AML-193 (cell line): ENCODE data around the gene CCDC169.
A peak's percentile ranks its signal among the peaks of the same experiment; 100 is the strongest.
"Not testable (repeated sequence)": the region's sequence is repeated elsewhere in the genome, so short reads cannot be mapped to it uniquely, and the experiment has no call there.

Source experiments
- DNase-seq, 2 experiments: peaks; one replicate each; lab custom pipeline; 2025; lab: John Stamatoyannopoulos, UW

CCDC169 gene

DNA sequence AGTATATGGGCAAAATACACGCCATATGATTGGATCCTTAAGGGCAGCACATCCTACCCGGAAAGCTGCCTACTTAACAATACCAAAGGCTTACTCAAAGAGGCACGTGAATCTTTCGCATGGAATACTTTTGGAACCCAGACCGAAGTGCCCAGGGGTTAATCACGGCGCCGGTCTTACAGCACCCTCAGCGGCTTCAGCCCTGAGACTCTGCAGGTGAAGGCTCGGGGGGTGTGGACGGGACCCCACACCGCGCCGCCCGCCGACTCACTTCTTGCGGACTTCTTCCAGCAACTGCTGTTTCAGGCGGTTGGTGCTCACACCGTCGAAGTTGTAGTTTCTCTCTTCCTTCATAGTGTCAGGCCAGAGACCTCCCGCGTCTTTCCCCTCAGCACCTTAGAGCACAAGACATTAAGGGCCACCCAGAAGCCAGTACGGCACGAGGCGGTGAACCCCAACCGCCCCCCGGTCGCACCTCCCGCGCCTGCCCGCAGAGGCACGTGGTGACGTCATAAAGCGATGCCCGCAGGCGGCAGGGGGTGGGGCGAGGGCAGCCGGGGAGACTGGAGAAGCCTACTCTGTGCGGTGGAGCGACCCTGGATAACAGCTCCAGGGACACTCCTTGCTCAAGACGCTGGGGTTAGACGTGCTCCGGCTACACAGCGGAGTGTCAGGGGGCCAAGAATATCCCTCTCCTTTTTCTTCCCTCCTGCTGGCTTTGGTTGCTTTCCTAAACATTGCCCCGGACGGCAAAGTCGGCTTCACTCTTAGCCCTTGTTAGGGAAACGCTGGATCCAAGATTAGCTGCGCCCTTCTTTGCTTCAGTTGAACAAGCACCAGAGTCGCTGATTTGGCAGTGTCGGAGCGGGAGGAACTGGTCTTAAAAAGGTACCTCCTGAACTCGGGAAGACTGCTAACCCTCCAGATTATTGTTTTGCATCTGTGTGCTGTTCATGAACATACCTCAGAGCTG lies at the start of gene CCDC169:
Gene CCDC169, minus strand, starts transcription at position 449 of the 973 bp plus-strand sequence. Its CDS starts 95 bp downstream, at position 354.
- peak; percentile 65 to 70 for DNase-seq

DNA sequence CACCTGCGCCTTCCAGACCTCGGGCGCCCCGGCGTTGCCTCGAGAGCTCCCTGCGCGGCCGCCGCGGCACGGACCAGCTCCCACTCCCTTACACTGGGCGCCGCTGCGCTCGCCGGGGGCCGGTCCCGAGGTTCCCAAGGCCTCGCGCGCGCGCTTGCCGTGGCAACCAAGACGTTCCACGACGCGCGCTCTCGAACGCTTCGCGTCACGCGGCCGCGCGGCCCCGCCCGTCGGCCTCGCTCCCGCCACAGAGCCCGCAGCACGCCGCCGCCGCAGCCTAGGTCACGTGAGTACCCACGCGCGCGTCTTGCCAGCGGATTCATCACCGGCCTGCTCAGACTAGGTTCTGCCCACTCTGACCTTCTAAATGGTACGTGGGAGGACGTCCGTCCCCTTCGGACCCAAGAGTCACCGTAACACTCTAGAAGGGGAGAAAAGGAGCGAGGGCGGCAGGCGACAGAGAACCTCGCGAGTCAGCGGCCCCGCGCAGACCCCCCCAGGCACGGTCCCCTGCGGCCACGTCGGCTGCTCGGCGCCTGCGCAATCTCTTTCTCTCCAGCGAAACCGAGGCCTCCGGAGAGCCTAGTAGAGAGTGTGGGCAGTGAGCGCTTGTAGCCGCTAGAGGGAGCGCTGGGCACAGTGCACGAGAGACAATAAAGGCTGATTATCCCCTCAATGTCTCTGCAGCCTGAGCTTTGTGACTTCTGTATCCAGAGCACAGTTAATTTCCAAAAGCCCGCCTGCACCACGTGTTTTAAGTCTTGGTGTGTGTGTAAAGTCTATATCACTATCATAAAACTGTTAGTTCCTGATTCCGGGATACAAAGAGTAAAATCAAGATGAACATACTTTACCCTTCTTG lies 48.8 kb upstream of the CCDC169 start, which contains the start of gene SPART:
Gene SPART, minus strand, starts transcription at position 173 of the 862 bp plus-strand sequence. CDS start 10,564 bp downstream, outside the sequence.
- peak; percentile 92 to 96 for DNase-seq

DNA sequence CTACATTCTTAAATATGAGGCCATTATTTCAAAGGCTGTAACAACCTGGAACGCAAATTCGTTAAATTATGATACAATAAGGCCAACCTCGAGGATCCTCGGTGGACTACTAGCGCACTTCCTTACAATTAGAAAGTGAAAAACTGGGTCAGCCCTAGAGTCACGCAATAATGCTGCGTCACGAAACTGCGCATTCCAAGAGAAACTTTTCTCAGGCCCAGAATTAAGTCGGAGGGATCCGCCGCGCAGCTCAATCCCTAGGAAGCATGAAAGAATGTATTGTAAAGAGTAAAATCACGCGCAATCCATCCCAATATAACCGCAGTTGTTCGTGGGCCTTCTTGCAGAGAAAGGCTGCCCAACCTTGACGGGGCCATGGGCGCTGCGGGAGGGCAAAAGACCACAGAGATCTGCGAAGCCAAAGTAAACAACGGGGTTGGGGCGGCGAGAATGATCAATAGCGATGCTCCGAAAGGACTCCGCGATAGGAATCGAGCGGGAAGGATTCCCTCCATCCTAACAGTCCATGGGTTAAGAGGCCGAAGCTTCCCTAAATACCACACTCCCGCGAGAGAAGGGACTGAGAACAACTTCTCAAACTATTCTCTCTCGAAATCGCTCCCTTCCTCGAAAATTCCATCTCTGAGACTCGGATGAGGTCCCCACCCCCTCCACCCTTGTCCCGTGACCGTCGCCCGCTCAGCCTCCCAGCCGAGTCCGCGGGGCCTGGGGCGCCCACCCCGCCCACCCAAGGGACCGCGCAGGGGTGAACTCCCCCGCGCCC lies 48.0 kb upstream of the CCDC169 start:
- DNase-seq = peak; percentile 73 to 81

- peak; percentile 46 to 62 for DNase-seq
Observed at GRCh38 chr13:36344886-36345437, 47.3 kb upstream of the CCDC169 start.

- DNase-seq = peak; percentile 93 to 95
Observed at GRCh38 chr13:36344173-36344572, 46.6 kb upstream of the CCDC169 start.

GRCh38 chr13:36343766-36344165 lies 46.2 kb upstream of the CCDC169 start:
- DNase-seq = peak in 1 of 2 experiments; percentile 47

- no peak for DNase-seq
Observed at GRCh38 chr13:36342715-36343114, 45.1 kb upstream of the CCDC169 start.

- peak in 1 of 2 experiments; percentile 24 for DNase-seq
Observed at GRCh38 chr13:36341718-36342117, 44.1 kb upstream of the CCDC169 start.

- no peak for DNase-seq
Observed at GRCh38 chr13:36339600-36340155, 42.1 kb upstream of the CCDC169 start.

DNA sequence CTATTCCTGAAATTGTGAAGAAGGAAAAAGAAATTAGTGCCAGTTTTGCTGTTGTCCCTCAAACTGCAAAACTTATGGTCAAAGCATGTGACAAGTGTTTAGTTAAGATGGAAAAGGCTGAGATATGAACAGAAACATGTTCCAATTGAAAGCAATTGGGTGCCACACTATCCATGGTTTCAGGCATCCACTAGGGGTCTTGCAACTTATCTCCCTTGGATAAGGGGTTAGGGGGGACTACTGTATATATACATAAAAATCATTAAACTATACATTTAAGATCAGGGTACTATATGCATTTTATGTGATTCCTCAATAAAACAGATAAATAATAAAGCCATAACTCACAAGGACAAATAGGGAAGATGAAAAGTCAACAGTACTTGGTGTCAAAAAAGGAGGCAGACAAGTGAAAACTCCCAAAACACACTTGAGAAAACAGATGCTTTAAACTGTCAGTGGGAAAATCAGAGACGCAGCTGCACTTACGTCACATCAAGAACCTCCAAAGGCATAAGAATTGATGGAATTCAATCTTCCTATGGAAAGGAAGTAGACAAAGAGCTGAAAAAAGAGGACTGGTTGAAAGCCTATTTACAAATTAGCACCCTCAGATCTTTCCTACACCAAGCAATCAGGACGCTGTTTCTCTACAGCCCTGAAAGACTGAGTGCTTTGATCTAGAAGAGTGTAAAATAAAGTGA lies 40.5 kb upstream of the CCDC169 start:
- DNase-seq = no peak

- DNase-seq = no peak
Observed at GRCh38 chr13:36332986-36333385, 35.4 kb upstream of the CCDC169 start.

DNA sequence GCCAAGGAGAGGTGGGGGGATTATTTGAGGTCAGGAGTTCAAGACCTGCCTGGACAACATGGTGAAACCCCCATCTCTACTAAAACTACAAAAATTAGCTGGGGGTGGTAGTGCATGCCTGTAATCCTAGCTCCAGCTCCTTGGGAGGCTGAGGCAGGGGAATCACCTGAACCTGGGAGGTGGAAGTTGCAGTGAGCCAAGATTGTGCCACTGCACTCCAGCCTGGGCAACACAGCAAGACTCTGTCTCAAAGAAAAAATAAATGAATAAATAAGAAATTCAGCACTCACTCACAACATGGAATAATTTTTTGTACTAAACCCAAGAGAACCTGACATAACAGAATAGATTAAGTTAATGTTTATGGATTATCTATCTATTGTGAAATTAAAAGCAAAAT lies 34.6 kb upstream of the CCDC169 start:
- not testable (repeated sequence) for DNase-seq

- DNase-seq = no peak
Observed at GRCh38 chr13:36331280-36331679, 33.7 kb upstream of the CCDC169 start.

- DNase-seq = no peak
Observed at GRCh38 chr13:36329361-36329760, 31.7 kb upstream of the CCDC169 start.

- DNase-seq = no peak
Observed at GRCh38 chr13:36328821-36329220, 31.2 kb upstream of the CCDC169 start.

DNA sequence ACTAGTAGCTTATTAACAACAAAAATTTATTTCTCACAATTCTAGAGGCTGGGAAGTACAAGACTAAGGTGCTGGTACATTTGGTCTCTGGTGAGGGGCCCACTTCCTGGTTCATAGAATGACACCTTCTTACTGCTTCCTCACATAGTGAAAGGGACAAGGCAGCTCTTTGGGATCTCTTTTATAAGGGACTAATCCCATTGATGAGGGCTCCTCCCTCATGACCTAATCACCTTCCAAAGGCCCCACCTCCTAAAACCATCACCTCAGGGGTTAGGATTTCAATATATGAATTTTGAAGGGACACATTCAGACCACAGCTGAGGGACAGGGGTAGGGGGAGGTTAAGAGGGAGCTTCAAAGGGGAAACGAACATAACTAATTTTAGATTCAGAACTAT lies 28.3 kb upstream of the CCDC169 start:
- no peak for DNase-seq

GRCh38 chr13:36324881-36325280 lies 27.3 kb upstream of the CCDC169 start:
- not testable (repeated sequence) for DNase-seq

DNA sequence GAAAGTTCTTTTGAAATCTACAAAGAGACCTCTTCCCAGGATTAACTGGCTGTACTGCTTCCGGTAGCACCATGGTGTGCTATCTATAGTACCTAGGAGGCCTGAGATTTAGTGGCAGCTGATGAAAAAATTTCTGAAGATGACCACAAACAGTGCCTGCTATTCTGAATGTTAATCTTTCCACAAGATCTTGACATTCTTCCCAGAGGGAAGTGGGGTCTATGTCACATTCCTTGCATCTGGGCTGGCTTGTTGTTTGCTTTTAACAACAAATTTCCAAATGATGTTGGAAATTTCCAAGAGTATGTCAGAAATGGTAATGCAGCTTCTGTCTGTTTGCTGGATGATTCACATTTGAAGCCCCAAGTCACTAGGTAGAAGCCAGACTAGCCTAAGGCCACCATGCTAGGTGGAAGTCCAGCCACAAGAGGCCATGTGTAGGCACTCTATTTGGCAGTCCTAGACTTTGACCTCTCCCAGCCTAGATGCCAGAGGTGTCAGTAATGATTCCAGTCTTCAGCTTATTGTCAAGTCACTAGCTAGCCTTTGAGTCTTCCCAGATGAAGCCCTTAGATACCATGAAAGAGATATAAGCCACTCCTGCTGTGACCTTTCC lies 26.4 kb upstream of the CCDC169 start:
- no peak for DNase-seq

DNA sequence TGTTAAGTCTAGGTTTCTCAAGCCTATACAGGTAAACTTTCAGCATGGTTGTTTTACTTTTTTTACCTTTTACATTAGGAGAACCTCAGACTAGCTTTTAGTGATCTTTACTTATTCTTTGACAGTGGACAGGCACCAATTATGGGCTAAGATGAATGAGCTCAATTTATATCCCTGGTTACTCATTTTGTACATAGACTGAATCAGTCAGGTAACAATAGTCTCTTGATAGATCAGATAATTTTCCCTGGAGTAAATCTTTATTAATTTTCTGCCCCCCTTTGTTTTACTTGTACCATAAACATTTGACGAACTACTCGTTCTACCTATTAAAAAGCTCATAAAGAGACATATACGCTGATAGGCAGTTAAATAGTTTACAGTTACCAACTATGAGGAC lies 25.8 kb upstream of the CCDC169 start:
- DNase-seq = no peak

GRCh38 chr13:36319793-36320192 lies 22.2 kb upstream of the CCDC169 start:
- peak; percentile 55 to 56 for DNase-seq
